HG02642 (cell line): Measurements from ENCODE around the gene KRT14.
"Not testable (repeated sequence)": the region's sequence is repeated elsewhere in the genome, so short reads cannot be mapped to it uniquely, and the experiment has no call there.

ENCODE experiments used
- ATAC-seq: cut with Tn5 transposase; IDR thresholded peaks from one replicate; pipeline ENCODE4 v1.9.1; 2021; ENCODE audit warnings: mild to moderate bottlenecking; ENCODE audit not compliant: unreplicated experiment, poor library complexity

The KRT14 gene

GRCh38 chr17:41586863-41587495, at the start of gene KRT14:
Gene KRT14 (minus strand): TSS chr17:41586895. CDS start chr17:41586834, 61 bp downstream.
- ATAC-seq = no peak

GRCh38 chr17:41635121-41636097, 48.7 kb upstream of the KRT14 start:
- ATAC-seq = no peak

- no peak for ATAC-seq
Measured at GRCh38 chr17:41634639-41635038, 47.9 kb upstream of the KRT14 start.

- no peak for ATAC-seq
Measured at GRCh38 chr17:41633556-41634199, 47.0 kb upstream of the KRT14 start.

- no peak for ATAC-seq
Measured at GRCh38 chr17:41632482-41633105, 45.9 kb upstream of the KRT14 start.

GRCh38 chr17:41631898-41632285, 45.2 kb upstream of the KRT14 start:
- ATAC-seq = no peak

GRCh38 chr17:41631025-41631897, 44.6 kb upstream of the KRT14 start:
- ATAC-seq = no peak

- ATAC-seq = no peak
Measured at GRCh38 chr17:41629826-41630670, 43.4 kb upstream of the KRT14 start.

GRCh38 chr17:41629316-41629715, 42.6 kb upstream of the KRT14 start:
- ATAC-seq = no peak

GRCh38 chr17:41628621-41629255, 42.0 kb upstream of the KRT14 start:
- ATAC-seq = not testable (repeated sequence)

GRCh38 chr17:41628073-41628370, 41.3 kb upstream of the KRT14 start:
- not testable (repeated sequence) for ATAC-seq

GRCh38 chr17:41627316-41628072, 40.8 kb upstream of the KRT14 start:
- no peak for ATAC-seq

GRCh38 chr17:41626914-41627295, 40.2 kb upstream of the KRT14 start:
- not testable (repeated sequence) for ATAC-seq

- ATAC-seq = not testable (repeated sequence)
Measured at GRCh38 chr17:41626028-41626913, 39.6 kb upstream of the KRT14 start.

GRCh38 chr17:41625602-41626001, 38.9 kb upstream of the KRT14 start:
- ATAC-seq = no peak

- ATAC-seq = no peak
Measured at GRCh38 chr17:41624208-41625101, 37.8 kb upstream of the KRT14 start, which contains the start of gene KRT17. Gene KRT17 (minus strand): TSS chr17:41624575. CDS start chr17:41624509, 66 bp downstream.
